Mesodermal cell (in vitro differentiated cells): Measurements from ENCODE around the gene GAPVD1.
A peak's percentile ranks its signal among the peaks of the same experiment; 100 is the strongest.

ENCODE experiments used
- H3K27ac ChIP-seq: 2 replicates; pipeline ENCODE4 v1.7.0; 2013; ENCODE audit warnings: mild to moderate bottlenecking, low read depth, low read length, moderate library complexity; ENCODE audit not compliant: severe bottlenecking
- H3K36me3 ChIP-seq: 2 replicates; pipeline ENCODE4 v1.7.1; 2013; ENCODE audit warnings: mild to moderate bottlenecking, low read length, moderate library complexity; ENCODE audit not compliant: control insufficient read depth, insufficient read depth
- H3K4me1 ChIP-seq: one replicate; pipeline ENCODE4 v1.7.1; 2013; ENCODE audit warnings: mild to moderate bottlenecking, low read length; ENCODE audit not compliant: insufficient read depth, control insufficient read depth, poor library complexity, severe bottlenecking
- H3K4me3 ChIP-seq: 2 replicates; pipeline ENCODE4 v1.7.0; 2013; ENCODE audit warnings: low read length, control low read depth, mild to moderate bottlenecking; ENCODE audit not compliant: insufficient read depth, poor library complexity, severe bottlenecking; ENCODE audit errors: extremely low read depth
- H3K9me3 ChIP-seq: 2 replicates; pipeline ENCODE4 v1.7.1; 2013; ENCODE audit warnings: mild to moderate bottlenecking, low read length, moderate library complexity; ENCODE audit not compliant: control insufficient read depth
- whole genome bisulfite sequencing, 2 experiments: methylation state at CpG; one replicate each; pipeline ENCODE4 v1.1.5; 2013; ENCODE audit warnings: missing lambda C conversion rate in 2 of 2; ENCODE audit not compliant: insufficient coverage in 2 of 2; 5-methylcytosine and 5-hydroxymethylcytosine counted together

GAPVD1 gene

GRCh38 chr9:125405938-125406809 is 144.5 kb downstream of the GAPVD1 start:
- Histone ChIP-seq H3K4me3 (no peak overlapping the region), H3K27ac (peak overlapping the region; percentile 53), H3K9me3 (no peaks in the 10 kb centered on the region), H3K4me1 (peaks cover 13% of the 10 kb centered on the region), H3K36me3 (no peaks in the 10 kb centered on the region)
- WGBS, 2 experiments, result 93% methylated on average over 13 to 14 of the region's 15 CpGs

GRCh38 chr9:125406810-125407087 is 145.1 kb downstream of the GAPVD1 start:
- peaks cover 13% of the 10 kb centered on the region for H3K4me1 ChIP-seq
- no peak overlapping the region for H3K27ac ChIP-seq
- 95 to 97% methylated on average over 13 of the region's 13 CpGs for WGBS, 2 experiments

GRCh38 chr9:125407432-125407973 is 145.9 kb downstream of the GAPVD1 start:
- peaks cover 13% of the 10 kb centered on the region for H3K4me1 ChIP-seq
- H3K27ac ChIP-seq, result no peak overlapping the region
- peak overlapping the region; percentile 46 for H3K4me3 ChIP-seq
- H3K36me3 ChIP-seq, result no peaks in the 10 kb centered on the region
- H3K9me3 ChIP-seq, result no peaks in the 10 kb centered on the region
- WGBS, 2 experiments, result 54 to 78% methylated on average over 11 to 13 of the region's 17 CpGs

More at GRCh38 chr9:125406810-125407087, 145.1 kb downstream of the GAPVD1 start:
- Histone ChIP-seq H3K9me3 (no peaks in the 10 kb centered on the region), H3K36me3 (no peaks in the 10 kb centered on the region), H3K4me3 (no peak overlapping the region)

GRCh38 chr9:125407974-125408900 is 146.6 kb downstream of the GAPVD1 start:
- peaks cover 13% of the 10 kb centered on the region for H3K4me1 ChIP-seq
- H3K4me3 ChIP-seq, result peak overlapping the region; percentile 46
- H3K9me3 ChIP-seq, result no peaks in the 10 kb centered on the region
- no peaks in the 10 kb centered on the region for H3K36me3 ChIP-seq
- WGBS, 2 experiments, result 8 to 13% methylated on average over 65 to 84 of the region's 104 CpGs
- peak overlapping the region; percentile 71 for H3K27ac ChIP-seq

- Histone ChIP-seq H3K4me3 (no peak overlapping the region), H3K4me1 (peaks cover 13% of the 10 kb centered on the region), H3K36me3 (no peaks in the 10 kb centered on the region), H3K9me3 (no peaks in the 10 kb centered on the region), H3K27ac (no peak overlapping the region)
- WGBS, 2 experiments, result 92 to 99% methylated on average over 13 to 14 of the region's 20 CpGs
Measured at GRCh38 chr9:125409217-125409636, 147.6 kb downstream of the GAPVD1 start.

- H3K27ac ChIP-seq, result no peak overlapping the region
- H3K4me3 ChIP-seq, result no peak overlapping the region
- H3K4me1 ChIP-seq, result peaks cover 13% of the 10 kb centered on the region
- H3K36me3 ChIP-seq, result no peaks in the 10 kb centered on the region
- H3K9me3 ChIP-seq, result no peaks in the 10 kb centered on the region
- 91 to 95% methylated on average over 7 to 12 of the region's 13 CpGs for WGBS, 2 experiments
Measured at GRCh38 chr9:125409637-125410521, 148.3 kb downstream of the GAPVD1 start.

GRCh38 chr9:125410522-125410894 is 148.9 kb downstream of the GAPVD1 start:
- no peak overlapping the region for H3K27ac ChIP-seq
- H3K4me3 ChIP-seq, result no peak overlapping the region
- no peaks in the 10 kb centered on the region for H3K36me3 ChIP-seq
- H3K4me1 ChIP-seq, result peaks cover 12% of the 10 kb centered on the region
- H3K9me3 ChIP-seq, result no peaks in the 10 kb centered on the region
- 96% methylated on average over 14 to 15 of the region's 24 CpGs for WGBS, 2 experiments

- Histone ChIP-seq H3K4me1 (peaks cover 5% of the 10 kb centered on the region), H3K36me3 (no peaks in the 10 kb centered on the region), H3K4me3 (no peak overlapping the region), H3K9me3 (no peaks in the 10 kb centered on the region), H3K27ac (no peak overlapping the region)
- WGBS, 2 experiments, result 91 to 94% methylated on average over 10 to 12 of the region's 14 CpGs
Measured at GRCh38 chr9:125411171-125411756, 149.6 kb downstream of the GAPVD1 start.

- Histone ChIP-seq H3K4me1 (peaks cover 3% of the 10 kb centered on the region), H3K36me3 (no peaks in the 10 kb centered on the region), H3K4me3 (no peak overlapping the region), H3K27ac (no peak overlapping the region), H3K9me3 (no peaks in the 10 kb centered on the region)
- 92% methylated on average over 10 of the region's 10 CpGs for WGBS, 2 experiments
Measured at GRCh38 chr9:125412166-125412565, 150.5 kb downstream of the GAPVD1 start.

GRCh38 chr9:125413579-125413978 is 152.0 kb downstream of the GAPVD1 start:
- Histone ChIP-seq H3K36me3 (no peaks in the 10 kb centered on the region), H3K4me1 (no peaks in the 10 kb centered on the region), H3K4me3 (no peak overlapping the region), H3K9me3 (no peaks in the 10 kb centered on the region), H3K27ac (no peak overlapping the region)
- WGBS, 2 experiments, result 92 to 94% methylated on average over 7 to 8 of the region's 8 CpGs
